Colon (tissue), 2 donors: ENCODE measurements around the gene FBXO21.
"Not testable (repeated sequence)": the region's sequence is repeated elsewhere in the genome, so short reads cannot be mapped to it uniquely, and the experiment has no call there.

Experiments
- FAIRE-seq: peaks from 2 replicates; lab custom pipeline; 2012; peaks lifted over from hg19 to GRCh38; lab: Jason Lieb, UNC
- donor health status: control.
- donor health status: control.

Gene FBXO21

DNA sequence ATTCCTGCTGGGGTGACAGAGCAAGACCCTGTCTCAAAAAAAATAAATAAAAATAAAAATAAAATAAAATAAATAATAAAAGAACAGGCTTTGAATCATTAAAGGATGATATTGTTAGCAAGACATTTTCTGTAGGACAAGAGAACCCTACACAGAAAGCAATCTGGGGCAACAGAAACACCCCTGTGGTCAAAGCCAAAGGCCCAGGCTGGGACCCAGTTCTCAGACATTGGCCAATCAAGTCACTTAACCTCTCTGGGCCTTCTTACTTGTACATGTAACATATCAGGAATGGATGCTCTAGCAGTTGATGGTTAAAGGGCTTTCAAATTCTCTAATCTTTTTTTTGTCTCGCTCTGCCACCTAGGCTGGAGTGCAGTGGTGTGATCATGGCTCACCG, 55.5 kb downstream of the FBXO21 start:
- no peak for FAIRE-seq

GRCh38 chr12:117134059-117134458, 56.2 kb downstream of the FBXO21 start:
- no peak for FAIRE-seq

- FAIRE-seq = no peak
These were observed 59.5 kb downstream of the FBXO21 start for GRCh38 chr12:117130801-117131200.

DNA sequence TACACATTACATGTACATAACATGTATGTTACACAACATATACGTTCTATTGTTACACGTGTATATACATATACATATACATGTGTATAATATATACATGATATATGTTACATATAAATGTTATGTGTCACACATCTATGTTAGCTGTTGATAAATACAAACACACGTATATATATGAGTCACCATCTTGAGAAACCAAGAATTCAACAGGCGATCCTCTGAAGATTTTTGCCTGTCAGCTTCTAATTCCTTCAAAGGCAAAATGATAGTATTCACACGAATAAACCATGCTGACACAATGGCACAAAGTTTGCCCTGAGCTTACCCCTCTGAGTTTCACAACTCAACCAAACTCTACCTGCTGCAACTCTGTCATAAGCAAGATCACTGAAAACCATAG, 60.9 kb downstream of the FBXO21 start:
- no peak for FAIRE-seq

DNA sequence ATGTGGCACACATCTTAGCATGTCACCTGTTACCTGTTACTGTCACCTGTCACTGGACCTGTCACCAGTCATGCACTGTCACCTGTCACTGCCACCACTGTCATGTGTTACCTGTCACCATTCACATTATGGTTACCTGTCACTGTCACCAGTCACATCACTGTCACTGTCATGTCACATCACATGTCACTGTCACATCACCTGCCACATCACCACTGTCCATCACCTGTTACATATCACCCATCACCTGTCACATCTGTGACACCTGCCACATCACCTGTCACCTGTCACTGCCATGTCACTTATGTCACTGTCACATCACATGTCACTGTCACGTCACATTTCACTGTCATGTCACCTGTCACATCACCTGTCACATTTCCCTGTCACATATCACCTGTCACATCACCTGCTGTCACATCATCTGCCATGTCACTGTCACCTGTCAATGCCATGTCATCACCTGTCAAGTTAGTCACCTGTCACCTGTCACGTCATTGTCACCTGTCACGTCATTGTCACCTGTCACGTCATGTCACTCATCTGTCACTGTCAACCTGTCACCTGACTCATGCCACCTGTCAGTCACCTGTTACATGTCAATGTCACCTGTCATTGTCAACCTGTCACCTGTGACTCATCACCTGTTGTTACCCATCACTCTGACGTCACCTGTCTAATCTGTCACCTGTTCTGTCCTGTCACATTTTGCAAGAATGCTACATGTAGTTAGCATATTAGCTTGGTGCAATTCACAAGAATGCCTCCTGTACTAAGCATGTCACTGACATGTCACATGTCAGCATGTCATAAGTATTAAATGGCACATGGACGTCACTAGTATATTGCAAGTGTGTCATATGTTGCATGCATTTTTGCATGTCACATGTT, 62.1 kb downstream of the FBXO21 start:
- FAIRE-seq = no peak

DNA sequence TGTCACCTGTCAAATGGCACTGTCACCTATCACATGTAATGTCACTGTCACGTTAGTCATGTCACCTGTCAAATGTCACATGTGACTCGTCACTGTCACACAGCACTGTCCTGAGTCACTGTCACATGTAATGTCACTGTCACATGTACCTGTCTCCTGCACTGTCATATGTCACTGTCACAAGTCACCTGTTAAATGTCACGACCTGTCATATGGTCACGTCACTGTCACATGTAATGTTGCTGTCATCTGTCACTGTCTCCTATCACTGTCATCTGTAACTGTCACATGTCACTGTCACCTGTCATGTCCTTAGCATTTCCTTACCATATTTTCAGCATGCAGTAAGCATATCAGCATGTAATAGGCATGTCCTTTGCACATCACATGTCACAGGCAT, 63.9 kb downstream of the FBXO21 start:
- FAIRE-seq = no peak

GRCh38 chr12:117125767-117126166, 64.5 kb downstream of the FBXO21 start:
- no peak for FAIRE-seq

GRCh38 chr12:117125272-117125613, 65.0 kb downstream of the FBXO21 start:
- no peak for FAIRE-seq

DNA sequence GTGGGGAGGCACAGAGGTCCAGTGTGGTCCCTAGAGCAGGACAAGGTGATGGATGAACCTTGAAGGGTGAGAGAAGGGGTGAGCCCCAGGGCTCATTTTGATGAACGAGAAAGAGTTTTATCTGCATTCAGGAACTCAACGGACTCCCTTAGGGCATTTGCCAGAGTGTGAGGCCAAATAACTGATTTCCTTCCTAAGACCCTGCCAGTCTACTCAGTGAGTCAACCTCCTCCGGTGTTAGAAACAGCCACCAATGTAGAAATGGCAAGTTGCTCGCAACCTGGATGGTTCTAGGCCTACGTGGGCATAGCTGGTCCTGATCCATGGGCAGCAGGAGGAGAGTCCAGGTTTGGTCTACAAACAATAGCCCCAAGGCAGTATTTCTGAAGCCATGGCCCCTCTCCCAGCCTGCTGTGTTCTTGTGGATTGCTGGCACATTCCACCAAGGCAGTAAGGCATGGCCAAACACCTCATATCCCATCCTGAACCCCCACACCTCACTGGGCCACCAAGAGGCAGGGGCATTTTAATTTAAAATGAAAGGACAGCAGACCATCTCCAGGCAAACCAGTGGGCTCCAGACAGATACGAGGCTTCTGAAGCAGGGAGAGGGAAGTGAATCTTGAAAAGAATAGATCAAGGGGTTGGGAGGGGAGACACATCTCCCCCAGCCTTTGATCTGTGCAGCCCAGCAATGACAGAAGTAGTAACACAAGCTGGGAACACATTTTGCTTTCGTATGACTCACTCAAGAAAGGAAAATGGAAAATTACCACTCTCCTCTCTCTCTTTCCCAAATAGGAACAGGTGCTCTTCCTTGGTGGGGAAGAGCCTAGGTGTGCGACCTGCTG, 65.6 kb downstream of the FBXO21 start:
- FAIRE-seq = no peak

- FAIRE-seq = no peak
These were observed 68.8 kb downstream of the FBXO21 start for GRCh38 chr12:117121441-117121840.

DNA sequence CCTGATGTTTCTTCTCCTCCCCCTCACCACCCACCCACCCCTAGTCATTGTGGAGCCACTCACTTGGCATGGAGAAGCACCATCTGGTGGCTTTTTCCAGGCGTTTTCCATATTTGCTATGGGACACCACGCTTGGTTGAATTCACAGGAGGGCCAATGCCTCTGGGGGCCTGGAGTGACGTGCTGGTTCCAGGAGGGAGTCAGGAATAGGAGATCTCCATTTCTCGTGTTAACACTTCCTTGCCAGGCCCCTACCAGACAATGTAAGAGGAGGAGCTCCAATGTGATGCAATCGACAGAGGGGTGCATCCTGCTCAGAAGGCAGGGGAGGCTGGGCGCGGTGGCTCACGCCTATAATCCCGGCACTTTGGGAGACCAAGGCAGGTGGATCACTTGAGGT, 69.5 kb downstream of the FBXO21 start:
- no peak for FAIRE-seq

GRCh38 chr12:117119592-117120198, 70.6 kb downstream of the FBXO21 start:
- FAIRE-seq = no peak

DNA sequence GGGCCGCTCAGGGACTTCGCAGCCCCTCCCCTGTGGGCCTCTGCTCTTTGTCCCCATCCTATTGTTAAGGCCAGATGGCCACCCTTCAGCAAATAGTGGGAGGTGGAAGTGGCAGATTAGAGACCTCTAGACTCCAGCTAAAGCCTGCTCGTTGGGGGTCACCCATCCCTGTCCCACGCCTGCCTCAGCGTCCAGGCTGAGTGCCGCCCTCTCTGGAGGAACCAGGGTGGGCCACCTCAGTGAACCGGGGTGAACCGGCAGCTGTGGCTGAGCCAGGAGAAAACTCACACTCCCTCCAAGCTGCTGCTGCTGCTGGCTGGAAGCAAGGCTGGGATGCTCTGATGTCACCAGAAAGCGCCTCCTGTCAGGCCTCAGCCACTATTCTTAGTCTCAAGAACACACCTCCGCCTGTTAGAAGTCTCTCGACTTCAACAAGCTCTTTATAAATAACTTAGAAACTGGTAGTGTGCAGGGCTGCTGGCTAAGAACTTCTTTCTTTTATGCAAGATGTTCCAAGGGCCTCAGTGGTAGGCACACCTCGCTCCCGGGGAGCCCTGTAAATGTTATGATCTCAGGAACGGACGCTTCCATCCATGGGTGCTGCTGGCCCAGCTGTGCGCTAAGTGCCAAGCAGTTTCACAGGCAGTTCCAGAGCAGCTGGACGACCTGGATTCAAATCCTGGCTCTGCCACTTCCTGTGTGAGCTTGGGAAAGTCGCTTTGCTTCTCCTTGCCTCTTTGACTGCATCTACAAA, 71.3 kb downstream of the FBXO21 start:
- no peak for FAIRE-seq

DNA sequence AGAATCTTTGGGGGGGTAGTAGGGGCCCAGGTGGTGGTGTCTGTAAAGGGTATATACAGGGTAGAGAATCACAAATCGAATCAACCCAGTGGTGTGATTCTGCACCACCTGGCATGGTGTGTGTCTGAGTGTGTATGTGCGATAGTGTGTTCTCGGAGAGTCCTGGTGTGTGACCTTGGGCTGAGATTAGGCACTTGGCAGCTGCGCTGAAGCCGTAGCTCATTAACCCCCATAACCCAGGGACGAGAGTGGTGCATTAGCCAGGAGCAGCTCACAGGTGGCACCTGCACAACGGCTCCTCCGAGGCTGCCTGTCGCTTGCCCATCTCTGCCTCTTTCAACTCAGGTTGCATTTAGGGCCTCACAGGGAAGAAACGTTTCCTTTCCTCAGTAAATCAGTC, 75.5 kb downstream of the FBXO21 start:
- FAIRE-seq = no peak

- FAIRE-seq = no peak
These were observed 77.0 kb downstream of the FBXO21 start for GRCh38 chr12:117113231-117113630.

DNA sequence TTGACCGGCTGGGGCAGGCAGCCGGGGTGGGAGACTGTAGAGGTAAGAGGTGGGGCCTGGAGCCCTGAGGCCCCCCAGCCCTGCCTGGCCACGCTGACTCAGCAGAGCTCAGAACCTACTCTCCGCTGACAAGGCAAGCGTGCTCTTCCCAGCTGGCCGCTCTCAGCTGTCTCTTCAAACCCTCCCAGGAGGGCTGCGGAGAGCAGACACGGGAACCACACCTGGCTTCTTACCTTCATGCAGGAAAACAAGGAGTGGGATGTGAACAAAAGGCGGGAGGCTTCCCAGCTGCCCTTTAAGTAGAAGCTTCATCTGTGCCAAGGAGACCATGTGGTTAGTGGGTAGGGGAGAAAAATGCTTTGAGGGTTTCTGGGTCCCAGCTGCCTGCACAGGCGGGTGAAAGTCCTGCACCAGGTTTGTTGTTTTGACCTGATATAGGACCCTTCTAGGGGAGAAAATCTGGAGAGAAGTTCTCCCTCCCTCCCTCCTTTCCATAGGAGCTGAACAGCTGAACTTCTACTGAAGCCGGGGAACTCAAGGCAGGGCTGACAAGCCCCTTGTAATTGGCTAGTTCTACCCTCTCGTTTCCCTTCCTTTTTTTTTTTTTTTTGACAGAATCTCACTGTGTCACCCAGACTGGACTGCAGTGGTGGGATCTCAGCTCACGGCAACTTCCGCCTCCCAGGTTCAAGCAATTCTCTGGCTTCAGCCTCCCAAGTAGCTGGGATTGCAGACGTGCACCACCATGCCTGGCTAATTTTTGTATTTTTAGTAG, 78.3 kb downstream of the FBXO21 start:
- no peak for FAIRE-seq

DNA sequence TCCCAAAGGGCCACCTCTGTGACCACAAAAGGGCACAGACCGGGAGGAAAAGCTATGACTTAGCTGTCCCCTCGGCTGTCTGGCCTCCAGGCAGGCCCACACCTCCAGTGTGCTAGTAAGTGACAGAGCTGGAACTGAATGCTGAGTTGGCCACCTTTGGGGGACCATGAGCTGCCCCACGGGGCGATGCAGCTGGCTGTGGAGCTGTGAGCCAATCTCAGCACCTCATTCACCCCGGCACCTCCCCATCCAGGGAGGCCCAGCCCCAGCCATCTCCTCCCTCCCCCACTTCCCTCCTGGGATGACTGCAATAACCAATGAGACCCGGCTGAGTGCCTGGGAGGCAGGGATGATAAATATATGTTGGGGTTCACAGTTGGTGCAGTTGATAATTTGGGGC, 78.9 kb downstream of the FBXO21 start:
- FAIRE-seq = no peak

- FAIRE-seq = no peak
These were observed 80.2 kb downstream of the FBXO21 start for GRCh38 chr12:117109943-117110635.

DNA sequence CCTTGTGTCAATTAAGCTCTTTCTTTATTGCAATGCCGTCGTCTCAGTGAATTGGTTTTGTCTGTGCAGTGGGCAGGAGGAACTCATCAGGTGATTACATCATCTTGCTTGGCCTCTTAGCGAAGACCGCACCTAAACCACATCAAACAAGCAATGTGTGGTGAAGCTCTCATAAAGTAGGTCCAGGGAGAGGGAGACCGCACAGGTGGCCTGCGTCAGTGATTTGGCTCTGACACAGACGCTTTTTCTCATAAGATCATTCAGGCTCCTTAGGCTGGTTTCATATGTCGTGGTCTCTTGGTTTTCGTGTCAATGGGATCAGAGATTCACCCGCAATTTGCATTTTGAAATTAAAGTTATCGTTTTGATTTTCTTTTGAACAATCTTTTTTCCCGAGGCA, 84.4 kb downstream of the FBXO21 start:
- no peak for FAIRE-seq

- not testable (repeated sequence) for FAIRE-seq
These were observed 86.3 kb downstream of the FBXO21 start for GRCh38 chr12:117104003-117104402.

DNA sequence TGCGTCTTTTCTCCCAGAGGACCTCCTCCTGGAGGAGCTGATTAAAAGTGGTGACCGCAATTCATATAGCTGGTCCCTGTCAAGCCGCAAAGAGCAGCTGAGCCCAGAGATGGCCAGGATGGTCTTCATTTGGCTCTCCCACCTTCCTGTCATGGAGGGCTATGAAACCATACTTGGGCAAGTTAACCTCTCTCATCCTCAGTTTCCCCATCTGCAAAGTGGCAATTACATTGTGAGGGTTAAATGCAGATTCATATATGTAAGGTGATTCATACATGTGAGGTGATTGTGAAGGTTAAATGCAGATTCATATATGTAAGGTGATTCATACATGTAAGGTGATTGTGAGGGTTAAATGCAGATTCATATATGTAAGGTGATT, 87.5 kb downstream of the FBXO21 start:
- FAIRE-seq = no peak
